Measurements from ENCODE around the gene SSBP2.

DNA sequence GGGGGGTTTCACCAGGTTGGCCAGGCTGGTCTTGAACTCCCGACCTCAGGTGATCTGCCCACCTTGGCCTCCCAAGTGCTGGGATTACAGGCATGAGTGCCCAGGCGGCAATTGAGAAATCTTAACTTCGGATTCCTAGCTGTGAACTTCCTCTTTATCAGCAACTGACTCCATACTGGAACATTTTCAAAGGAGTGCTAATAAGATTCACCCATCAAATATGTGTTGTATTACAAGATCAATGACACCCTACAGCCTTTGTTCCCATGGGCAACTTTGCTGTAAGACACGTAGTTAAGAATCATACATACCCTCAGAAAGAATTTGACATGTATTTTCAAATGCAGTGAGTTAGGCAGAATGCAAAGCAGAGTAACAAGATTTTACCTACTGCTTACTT is 333.8 kb downstream of the SSBP2 start:
- TF ChIP-seq POLR2A (IDR thresholded peaks at IDR 0.05): no peak
- TF ChIP-seq, protein P1, sequence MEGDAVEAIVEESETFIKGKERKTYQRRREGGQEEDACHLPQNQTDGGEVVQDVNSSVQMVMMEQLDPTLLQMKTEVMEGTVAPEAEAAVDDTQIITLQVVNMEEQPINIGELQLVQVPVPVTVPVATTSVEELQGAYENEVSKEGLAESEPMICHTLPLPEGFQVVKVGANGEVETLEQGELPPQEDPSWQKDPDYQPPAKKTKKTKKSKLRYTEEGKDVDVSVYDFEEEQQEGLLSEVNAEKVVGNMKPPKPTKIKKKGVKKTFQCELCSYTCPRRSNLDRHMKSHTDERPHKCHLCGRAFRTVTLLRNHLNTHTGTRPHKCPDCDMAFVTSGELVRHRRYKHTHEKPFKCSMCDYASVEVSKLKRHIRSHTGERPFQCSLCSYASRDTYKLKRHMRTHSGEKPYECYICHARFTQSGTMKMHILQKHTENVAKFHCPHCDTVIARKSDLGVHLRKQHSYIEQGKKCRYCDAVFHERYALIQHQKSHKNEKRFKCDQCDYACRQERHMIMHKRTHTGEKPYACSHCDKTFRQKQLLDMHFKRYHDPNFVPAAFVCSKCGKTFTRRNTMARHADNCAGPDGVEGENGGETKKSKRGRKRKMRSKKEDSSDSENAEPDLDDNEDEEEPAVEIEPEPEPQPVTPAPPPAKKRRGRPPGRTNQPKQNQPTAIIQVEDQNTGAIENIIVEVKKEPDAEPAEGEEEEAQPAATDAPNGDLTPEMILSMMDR (IDR thresholded peaks at IDR 0.05): no peak
